Fibroblast of skin of left quadriceps (primary cell): ENCODE results near the gene C7orf33.

ENCODE experiments used
- DNase-seq, 2 experiments: peaks; one replicate each; pipeline ENCODE4 v3.0.0-alpha.2; 2013; ENCODE audit warnings: low read depth in 2 of 2

Gene C7orf33

DNA sequence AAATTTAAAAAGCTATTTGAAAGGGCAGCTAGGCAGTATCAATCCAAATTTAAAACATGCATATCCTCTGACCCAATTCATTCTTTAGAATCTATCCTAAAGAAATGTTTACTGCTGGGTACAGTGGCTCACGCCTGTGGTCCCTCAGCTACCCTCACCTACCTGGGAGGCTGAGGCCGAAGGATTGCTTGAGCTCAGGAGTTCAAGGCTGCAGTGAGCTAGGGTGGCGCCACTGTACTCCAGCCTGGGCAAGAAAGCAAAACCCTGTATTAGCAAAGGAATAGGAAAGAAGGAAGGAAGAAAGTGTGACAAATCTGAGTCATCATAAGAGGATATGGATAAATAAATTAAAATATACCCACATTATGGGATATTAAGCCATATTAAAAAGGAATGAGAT lies 36.3 kb downstream of the C7orf33 start:
- no peak for DNase-seq

GRCh38 chr7:148628011-148628410 lies 37.4 kb downstream of the C7orf33 start:
- no peak for DNase-seq

- no peak for DNase-seq
Measured at GRCh38 chr7:148630078-148630477, 39.5 kb downstream of the C7orf33 start.

- no peak for DNase-seq
Measured at GRCh38 chr7:148633761-148634160, 43.2 kb downstream of the C7orf33 start.

GRCh38 chr7:148637094-148637493 lies 46.5 kb downstream of the C7orf33 start:
- DNase-seq = no peak

DNA sequence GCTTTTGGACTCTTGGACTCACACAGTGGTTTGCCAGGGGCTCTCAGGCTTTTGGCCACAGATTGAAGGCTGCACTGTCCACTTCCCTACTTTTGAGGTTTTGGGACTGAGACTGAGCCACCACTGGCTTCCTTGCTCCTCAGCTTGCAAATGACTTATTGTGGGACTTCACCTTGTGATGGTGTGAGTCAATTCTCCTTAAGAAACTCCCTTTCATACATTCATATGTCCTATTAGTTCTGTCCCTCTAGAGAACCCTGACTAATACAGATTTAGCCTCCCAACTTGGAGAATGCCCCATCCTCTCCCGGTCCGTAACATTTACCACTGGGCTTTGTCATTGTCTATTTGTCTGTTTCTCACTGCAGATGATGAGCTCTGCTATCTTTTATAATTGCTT lies 55.3 kb downstream of the C7orf33 start:
- no peak for DNase-seq

DNA sequence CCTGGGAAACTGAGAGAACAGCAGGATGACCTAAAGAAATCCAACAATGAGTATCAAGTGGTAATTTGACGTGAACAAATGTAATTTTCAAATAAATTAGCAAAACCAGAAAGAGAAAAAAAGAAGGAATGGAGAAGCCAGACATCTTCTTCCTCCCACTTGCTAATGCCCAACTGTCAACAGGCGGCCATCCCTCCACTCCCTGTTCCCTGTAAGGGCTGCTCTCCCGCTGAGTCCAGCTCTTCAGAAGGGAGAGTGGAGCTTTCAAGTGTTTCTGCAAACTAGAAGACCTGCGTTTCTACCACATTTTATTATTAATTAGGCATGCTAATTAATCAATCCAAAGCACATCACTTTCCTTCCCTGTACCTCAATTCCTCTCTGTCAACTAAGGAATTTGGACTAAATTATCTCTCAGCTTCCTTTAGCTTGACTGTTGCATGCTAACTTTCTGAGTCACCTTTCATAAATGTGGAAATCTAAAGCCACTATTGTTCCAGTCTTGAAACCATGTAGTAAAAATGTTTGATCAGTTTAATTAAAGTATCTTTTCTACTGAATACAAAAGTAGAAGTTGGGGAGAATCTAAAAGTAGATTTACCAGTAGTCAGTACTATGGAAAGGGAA lies 59.8 kb downstream of the C7orf33 start:
- DNase-seq = peak; percentile 52 to 56

GRCh38 chr7:148652773-148653172 lies 62.2 kb downstream of the C7orf33 start:
- DNase-seq = no peak

GRCh38 chr7:148657929-148658328 lies 67.4 kb downstream of the C7orf33 start:
- DNase-seq = no peak

DNA sequence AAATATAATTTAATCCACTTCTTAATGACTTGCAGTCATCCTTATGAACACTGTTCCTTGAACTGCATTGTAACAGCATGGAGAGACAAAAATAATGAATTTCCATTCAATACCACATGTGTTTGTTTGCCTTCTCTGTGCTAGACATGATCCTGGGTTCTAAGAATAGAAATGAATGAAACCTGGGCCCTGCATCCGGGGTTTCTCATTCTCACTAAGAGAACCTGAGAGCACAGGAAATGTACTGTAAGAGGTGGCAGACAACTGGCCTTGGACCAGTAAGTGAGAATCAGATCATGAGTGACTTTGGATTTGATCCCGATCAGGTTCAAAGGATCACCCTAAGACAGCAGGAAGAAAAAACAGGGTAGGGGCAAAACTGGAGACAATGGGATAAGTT lies 70.9 kb downstream of the C7orf33 start:
- no peak for DNase-seq

DNA sequence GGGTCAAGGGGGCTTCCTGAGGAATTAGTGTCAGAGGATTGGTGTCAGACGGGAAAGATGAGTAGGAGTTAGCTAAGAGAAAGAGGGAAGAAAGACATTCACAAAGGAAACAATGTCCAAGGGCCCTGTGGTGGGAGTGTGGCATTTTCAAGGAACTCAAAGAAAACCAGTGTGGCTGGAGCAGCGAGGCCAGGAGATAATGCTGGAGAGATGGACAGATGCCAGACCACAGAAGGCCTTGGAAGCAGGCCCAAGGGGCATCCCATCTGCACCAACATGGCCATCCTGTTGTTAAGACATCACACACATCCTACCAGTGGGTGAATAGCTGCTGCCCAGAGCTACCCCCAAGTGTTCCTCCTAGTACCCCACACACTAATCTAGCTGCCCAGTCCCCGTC lies 72.1 kb downstream of the C7orf33 start:
- no peak for DNase-seq

DNA sequence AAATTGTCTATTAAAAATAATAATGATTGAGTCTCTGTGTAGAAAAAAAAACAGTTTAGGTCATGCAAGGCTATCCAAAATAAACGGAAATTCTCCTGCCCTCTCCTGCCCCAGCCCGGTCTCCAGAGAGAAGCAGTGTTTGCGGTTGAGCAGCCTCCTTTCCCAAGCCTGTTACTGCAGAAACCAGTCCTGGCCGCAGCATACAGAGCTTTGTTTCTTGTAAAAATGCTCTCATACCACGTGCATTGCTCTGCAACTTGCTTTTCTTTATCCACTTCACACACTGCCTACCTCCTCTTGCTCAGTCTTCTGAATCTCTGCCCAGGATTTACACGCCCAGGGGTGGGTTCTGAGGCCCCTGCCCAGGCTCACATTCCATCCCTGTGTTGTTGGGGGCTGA lies 73.8 kb downstream of the C7orf33 start:
- peak in 1 of 2 experiments; percentile 15 for DNase-seq

- DNase-seq = no peak
Measured at GRCh38 chr7:148665221-148665620, 74.7 kb downstream of the C7orf33 start.
